Activated naive CD8-positive, alpha-beta T cell treated with anti-CD3 and anti-CD28 coated beads, Interleukin-2, amount 50 U/mL, for 24 hours (primary cell): ENCODE measurements around the gene VPS45.

Experiments used
- ATAC-seq: fragments of 150-1000 bp; cut with Tn5 transposase; one replicate; pipeline ENCODE4 v1.10.0; 2021
- DNase-seq: peaks from one replicate; pipeline ENCODE4 v3.0.0; 2021
- H3K27ac Mint-ChIP-seq: one replicate; pipeline ENCODE4 v1.8.0; 2021; ENCODE audit warnings: mild to moderate bottlenecking, mixed read lengths
- H3K27me3 Mint-ChIP-seq: one replicate; pipeline ENCODE4 v1.8.0; 2021; ENCODE audit warnings: mixed read lengths
- H3K36me3 Mint-ChIP-seq: one replicate; pipeline ENCODE4 v1.8.0; 2021; ENCODE audit warnings: low read depth, mixed read lengths
- H3K4me1 Mint-ChIP-seq: one replicate; pipeline ENCODE4 v1.8.0; 2021; ENCODE audit warnings: mixed read lengths
- H3K4me3 Mint-ChIP-seq: one replicate; pipeline ENCODE4 v1.8.0; 2021; ENCODE audit warnings: mild to moderate bottlenecking, moderate library complexity, mixed read lengths
- H3K9me3 Mint-ChIP-seq: one replicate; pipeline ENCODE4 v1.8.0; 2021; ENCODE audit warnings: mixed read lengths

VPS45 gene

GRCh38 chr1:150089846-150090520, 22.4 kb downstream of the VPS45 start:
- Mint-ChIP-seq H3K9me3 (no peaks in the 10 kb centered on the region), H3K4me3 (no peak overlapping the region), H3K27ac (no peak overlapping the region), H3K36me3 (peaks cover 23% of the 10 kb centered on the region), H3K27me3 (no peaks in the 10 kb centered on the region), H3K4me1 (peaks cover 16% of the 10 kb centered on the region)
- no peak for ATAC-seq
- DNase-seq: no peak

GRCh38 chr1:150092180-150092791, 24.7 kb downstream of the VPS45 start:
- Mint-ChIP-seq H3K4me1 (peaks cover 16% of the 10 kb centered on the region), H3K4me3 (no peak overlapping the region), H3K36me3 (peaks cover 24% of the 10 kb centered on the region), H3K9me3 (no peaks in the 10 kb centered on the region), H3K27ac (no peak overlapping the region), H3K27me3 (no peaks in the 10 kb centered on the region)
- ATAC-seq: no peak
- no peak for DNase-seq

- no peak for DNase-seq
- Mint-ChIP-seq H3K9me3 (no peaks in the 10 kb centered on the region), H3K36me3 (peaks cover 21% of the 10 kb centered on the region), H3K27ac (no peak overlapping the region), H3K27me3 (no peaks in the 10 kb centered on the region), H3K4me3 (no peak overlapping the region), H3K4me1 (peaks cover 16% of the 10 kb centered on the region)
- no peak for ATAC-seq
These were observed 26.2 kb downstream of the VPS45 start for GRCh38 chr1:150093805-150094204.

- Mint-ChIP-seq H3K36me3 (peaks cover 19% of the 10 kb centered on the region), H3K4me1 (peaks cover 16% of the 10 kb centered on the region), H3K4me3 (no peak overlapping the region), H3K27ac (no peak overlapping the region), H3K27me3 (no peaks in the 10 kb centered on the region), H3K9me3 (no peaks in the 10 kb centered on the region)
- DNase-seq (no peak), ATAC-seq (no peak)
These were observed 27.2 kb downstream of the VPS45 start for GRCh38 chr1:150094734-150095265.

GRCh38 chr1:150102986-150103385, 35.4 kb downstream of the VPS45 start:
- Mint-ChIP-seq H3K36me3 (peaks cover 18% of the 10 kb centered on the region), H3K27ac (no peak overlapping the region), H3K27me3 (no peaks in the 10 kb centered on the region), H3K9me3 (no peaks in the 10 kb centered on the region), H3K4me1 (peaks cover 44% of the 10 kb centered on the region), H3K4me3 (no peak overlapping the region)
- DNase-seq (no peak), ATAC-seq (no peak)

GRCh38 chr1:150106341-150106740, 38.8 kb downstream of the VPS45 start:
- peaks cover 15% of the 10 kb centered on the region for H3K36me3 Mint-ChIP-seq
- peaks cover 74% of the 10 kb centered on the region for H3K4me1 Mint-ChIP-seq
- DNase-seq (no peak), ATAC-seq (peak; percentile 66)
- no peak overlapping the region for H3K4me3 Mint-ChIP-seq
- no peaks in the 10 kb centered on the region for H3K27me3 Mint-ChIP-seq
- peak overlapping the region; percentile 24 for H3K27ac Mint-ChIP-seq
- no peaks in the 10 kb centered on the region for H3K9me3 Mint-ChIP-seq

- DNase-seq (no peak), ATAC-seq (peak; percentile 75)
- Mint-ChIP-seq H3K36me3 (peaks cover 31% of the 10 kb centered on the region), H3K27me3 (no peaks in the 10 kb centered on the region), H3K4me3 (peak overlapping the region; percentile 51), H3K27ac (peak overlapping the region; percentile 59), H3K9me3 (peaks cover 3% of the 10 kb centered on the region), H3K4me1 (peaks cover 65% of the 10 kb centered on the region)
These were observed 42.0 kb downstream of the VPS45 start for GRCh38 chr1:150109586-150109985.

GRCh38 chr1:150110116-150110515, 42.5 kb downstream of the VPS45 start:
- H3K36me3 Mint-ChIP-seq: peaks cover 31% of the 10 kb centered on the region
- H3K27ac Mint-ChIP-seq: peak overlapping the region; percentile 59
- H3K4me1 Mint-ChIP-seq: peaks cover 62% of the 10 kb centered on the region
- peaks cover 6% of the 10 kb centered on the region for H3K9me3 Mint-ChIP-seq
- H3K4me3 Mint-ChIP-seq: peak overlapping the region; percentile 51
- no peak for ATAC-seq
- H3K27me3 Mint-ChIP-seq: no peaks in the 10 kb centered on the region
- DNase-seq: no peak

GRCh38 chr1:150111670-150112069, 44.1 kb downstream of the VPS45 start:
- no peaks in the 10 kb centered on the region for H3K27me3 Mint-ChIP-seq
- peaks cover 11% of the 10 kb centered on the region for H3K9me3 Mint-ChIP-seq
- H3K4me1 Mint-ChIP-seq: peaks cover 48% of the 10 kb centered on the region
- H3K4me3 Mint-ChIP-seq: peak overlapping the region; percentile 60
- DNase-seq: no peak
- no peak overlapping the region for H3K27ac Mint-ChIP-seq
- H3K36me3 Mint-ChIP-seq: peaks cover 32% of the 10 kb centered on the region
- ATAC-seq: no peak

GRCh38 chr1:150115121-150115520, 47.5 kb downstream of the VPS45 start:
- Mint-ChIP-seq H3K27me3 (no peaks in the 10 kb centered on the region), H3K36me3 (peaks cover 32% of the 10 kb centered on the region), H3K27ac (no peak overlapping the region), H3K9me3 (peaks cover 11% of the 10 kb centered on the region), H3K4me3 (no peak overlapping the region), H3K4me1 (peaks cover 23% of the 10 kb centered on the region)
- DNase-seq: no peak
- ATAC-seq: no peak

GRCh38 chr1:150118716-150119115, 51.1 kb downstream of the VPS45 start:
- Mint-ChIP-seq H3K27me3 (no peaks in the 10 kb centered on the region), H3K27ac (no peak overlapping the region), H3K36me3 (peaks cover 20% of the 10 kb centered on the region), H3K4me3 (no peak overlapping the region), H3K4me1 (peaks cover 17% of the 10 kb centered on the region), H3K9me3 (peaks cover 11% of the 10 kb centered on the region)
- ATAC-seq (no peak), DNase-seq (no peak)

GRCh38 chr1:150121236-150121862, 53.8 kb downstream of the VPS45 start:
- peaks cover 17% of the 10 kb centered on the region for H3K4me1 Mint-ChIP-seq
- H3K27me3 Mint-ChIP-seq: no peaks in the 10 kb centered on the region
- peaks cover 3% of the 10 kb centered on the region for H3K36me3 Mint-ChIP-seq
- no peak overlapping the region for H3K4me3 Mint-ChIP-seq
- no peaks in the 10 kb centered on the region for H3K9me3 Mint-ChIP-seq
- DNase-seq (no peak), ATAC-seq (no peak)
- no peak overlapping the region for H3K27ac Mint-ChIP-seq

GRCh38 chr1:150126811-150127210, 59.2 kb downstream of the VPS45 start:
- Mint-ChIP-seq H3K9me3 (no peaks in the 10 kb centered on the region), H3K4me3 (no peak overlapping the region), H3K27me3 (no peaks in the 10 kb centered on the region), H3K4me1 (peaks cover 16% of the 10 kb centered on the region), H3K27ac (no peak overlapping the region), H3K36me3 (peaks cover 8% of the 10 kb centered on the region)
- DNase-seq: no peak
- ATAC-seq: no peak

GRCh38 chr1:150127464-150127863, 59.9 kb downstream of the VPS45 start:
- no peak for ATAC-seq
- peaks cover 8% of the 10 kb centered on the region for H3K36me3 Mint-ChIP-seq
- no peak overlapping the region for H3K4me3 Mint-ChIP-seq
- DNase-seq: no peak
- H3K27me3 Mint-ChIP-seq: no peaks in the 10 kb centered on the region
- H3K4me1 Mint-ChIP-seq: peaks cover 16% of the 10 kb centered on the region
- H3K27ac Mint-ChIP-seq: peak overlapping the region; percentile 35
- no peaks in the 10 kb centered on the region for H3K9me3 Mint-ChIP-seq

GRCh38 chr1:150127868-150128267, 60.3 kb downstream of the VPS45 start:
- DNase-seq (peak; percentile 43), ATAC-seq (peak; percentile 49)
- H3K9me3 Mint-ChIP-seq: no peaks in the 10 kb centered on the region
- H3K4me3 Mint-ChIP-seq: no peak overlapping the region
- no peak overlapping the region for H3K27ac Mint-ChIP-seq
- peaks cover 16% of the 10 kb centered on the region for H3K4me1 Mint-ChIP-seq
- H3K27me3 Mint-ChIP-seq: no peaks in the 10 kb centered on the region
- H3K36me3 Mint-ChIP-seq: peaks cover 7% of the 10 kb centered on the region
